ENCODE results near the gene SH2D1B. TPM values are rescaled to one million over a fixed set of nuclear protein-coding genes. Genes with fewer than 3 reads are reported as not detected.
"Not testable (repeated sequence)": the region's sequence is repeated elsewhere in the genome, so short reads cannot be mapped to it uniquely, and the experiment has no call there.

Gene SH2D1B
- total and polyA plus RNA-seq, 3 experiments from 2014 or later: 0.10 TPM; not detected in 2

- H3K27ac Mint-ChIP-seq: no peak overlapping the region
- ChIA-PET POLR2A (no interaction called here), CTCF (no interaction called here)
- H3K27me3 Mint-ChIP-seq: peaks cover 5 to 38% of the 10 kb centered on the region in 2 donors
- no peak overlapping the region for H3K27ac ChIP-seq (ENCODE audit: low read depth, low read length)
- no peak overlapping the region for H3K4me3 ChIP-seq (ENCODE audit: low read length)
- no peak for DNase-seq
- no peaks in the 10 kb centered on the region for H3K4me1 Mint-ChIP-seq
- no peaks in the 10 kb centered on the region for H3K9me3 ChIP-seq (ENCODE audit: low read length)
- no peak overlapping the region for H3K4me3 Mint-ChIP-seq
- no peaks in the 10 kb centered on the region for H3K36me3 Mint-ChIP-seq
- H3K27me3 ChIP-seq (ENCODE audit: insufficient read depth, low read length, poor library complexity, severe bottlenecking): no peaks in the 10 kb centered on the region
- no peaks in the 10 kb centered on the region for H3K9me3 Mint-ChIP-seq
- H3K4me1 ChIP-seq (ENCODE audit: insufficient read depth, low read length): no peaks in the 10 kb centered on the region
- no peaks in the 10 kb centered on the region for H3K36me3 ChIP-seq (ENCODE audit: insufficient read depth, low read length)
These were observed 51.6 kb downstream of the SH2D1B start for GRCh38 chr1:162360237-162360873.

DNA sequence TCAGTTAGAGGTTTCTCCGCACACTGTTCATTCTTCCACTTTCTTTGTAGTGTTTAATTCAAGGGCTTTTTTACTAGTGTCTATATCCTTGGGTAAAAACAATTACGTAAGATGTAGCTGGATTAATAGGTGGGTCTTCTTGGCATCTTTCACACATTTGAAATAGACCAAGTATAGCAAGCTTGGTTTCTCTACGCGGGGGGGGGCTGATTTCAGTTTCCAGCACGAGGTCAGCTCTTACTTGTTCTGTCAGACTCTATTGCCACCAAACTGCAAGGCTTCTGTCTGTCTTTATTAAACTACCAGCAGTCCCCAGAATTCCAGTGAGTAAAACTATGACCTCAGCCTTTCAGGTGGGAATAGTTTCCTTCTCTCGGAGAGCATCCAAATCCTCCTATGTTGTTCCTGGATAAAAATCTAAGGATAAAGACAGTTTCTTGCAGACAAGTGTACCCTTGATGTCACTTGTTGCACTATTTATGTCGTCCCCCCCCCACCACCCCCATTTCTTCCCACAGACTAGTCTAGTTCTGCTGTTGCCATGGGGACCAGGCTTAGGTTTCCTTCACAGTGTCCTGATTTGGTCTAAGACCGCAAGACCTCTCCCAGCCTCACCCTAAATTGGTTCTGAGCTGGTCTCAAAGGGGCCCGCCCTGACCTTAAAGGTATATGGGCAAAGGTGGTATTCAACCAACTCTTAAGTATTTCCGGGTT is 52.3 kb downstream of the SH2D1B start:
- Mint-ChIP-seq H3K4me3 (no peak overlapping the region), H3K4me1 (no peaks in the 10 kb centered on the region), H3K36me3 (no peaks in the 10 kb centered on the region), H3K9me3 (no peaks in the 10 kb centered on the region), H3K27ac (no peak overlapping the region), H3K27me3 (peaks cover 5 to 40% of the 10 kb centered on the region in 2 donors)
- Histone ChIP-seq H3K4me3 (ENCODE audit: low read length) (no peak overlapping the region), H3K36me3 (ENCODE audit: insufficient read depth, low read length) (no peaks in the 10 kb centered on the region), H3K4me1 (ENCODE audit: insufficient read depth, low read length) (no peaks in the 10 kb centered on the region), H3K27ac (ENCODE audit: low read depth, low read length) (no peak overlapping the region), H3K9me3 (ENCODE audit: low read length) (no peaks in the 10 kb centered on the region), H3K27me3 (ENCODE audit: insufficient read depth, low read length, poor library complexity, severe bottlenecking) (no peaks in the 10 kb centered on the region)
- ChIA-PET POLR2A (no interaction called here), CTCF (no interaction called here)
- no peak for DNase-seq

DNA sequence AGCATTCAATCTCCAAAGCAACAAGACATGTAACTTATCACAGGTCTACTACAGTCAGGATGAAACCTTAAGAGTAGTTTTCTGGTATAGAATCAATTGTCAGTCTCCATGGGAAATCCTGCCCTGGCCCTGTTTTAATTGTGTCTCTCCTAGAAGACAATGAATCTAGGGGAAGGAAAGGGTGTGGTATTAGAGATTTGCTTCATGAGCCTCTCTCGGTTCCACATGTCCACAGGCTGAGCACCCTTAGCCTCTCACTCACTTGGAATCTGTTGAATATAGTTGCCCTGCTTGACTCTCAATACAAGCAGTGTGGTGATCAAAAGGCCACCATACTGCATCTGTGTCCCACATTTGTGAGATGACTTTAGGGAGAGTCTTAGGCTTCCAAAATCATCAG is 53.0 kb downstream of the SH2D1B start:
- ChIA-PET CTCF (no interaction called here), POLR2A (no interaction called here)
- H3K27me3 Mint-ChIP-seq: peaks cover 5 to 40% of the 10 kb centered on the region in 2 donors
- H3K9me3 Mint-ChIP-seq: no peaks in the 10 kb centered on the region
- Histone ChIP-seq H3K9me3 (ENCODE audit: low read length) (no peaks in the 10 kb centered on the region), H3K27ac (ENCODE audit: low read depth, low read length) (no peak overlapping the region), H3K36me3 (ENCODE audit: insufficient read depth, low read length) (no peaks in the 10 kb centered on the region), H3K4me3 (ENCODE audit: low read length) (no peak overlapping the region), H3K27me3 (ENCODE audit: insufficient read depth, low read length, poor library complexity, severe bottlenecking) (no peaks in the 10 kb centered on the region), H3K4me1 (ENCODE audit: insufficient read depth, low read length) (no peaks in the 10 kb centered on the region)
- no peak overlapping the region for H3K27ac Mint-ChIP-seq
- no peaks in the 10 kb centered on the region for H3K36me3 Mint-ChIP-seq
- no peaks in the 10 kb centered on the region for H3K4me1 Mint-ChIP-seq
- no peak for DNase-seq
- H3K4me3 Mint-ChIP-seq: no peak overlapping the region

DNA sequence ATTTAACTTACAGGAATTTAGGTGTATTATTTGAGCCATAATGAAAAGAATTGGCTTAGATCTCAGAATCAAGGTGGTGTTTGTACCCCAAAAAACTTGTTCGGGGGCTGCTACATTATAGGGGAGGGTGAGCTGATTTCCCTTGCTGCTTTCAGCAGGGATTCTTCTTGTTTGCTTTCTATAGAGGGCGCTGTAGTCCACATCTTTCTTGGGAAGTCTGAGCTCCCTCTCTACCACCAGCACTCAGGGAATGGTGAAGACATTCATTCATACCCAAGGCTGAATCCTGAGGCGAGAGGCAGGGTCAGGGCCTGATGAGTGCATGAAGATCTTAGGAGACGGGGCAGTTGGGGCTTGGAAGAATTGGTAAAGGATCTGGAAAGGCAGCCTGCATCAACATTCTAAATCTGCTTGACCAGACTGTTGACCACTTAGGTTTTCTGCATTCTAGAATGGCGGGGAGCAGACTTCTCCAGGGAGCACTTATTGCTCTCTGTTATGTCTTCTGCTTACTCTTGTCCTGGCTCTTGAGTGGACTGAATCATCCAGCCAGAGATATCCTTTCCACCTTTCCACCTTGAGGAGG is 54.2 kb downstream of the SH2D1B start:
- DNase-seq: no peak
- H3K4me1 ChIP-seq (ENCODE audit: insufficient read depth, low read length): no peaks in the 10 kb centered on the region
- no peak overlapping the region for H3K27ac ChIP-seq (ENCODE audit: low read depth, low read length)
- Mint-ChIP-seq H3K4me3 (no peak overlapping the region), H3K27me3 (peaks cover 12 to 38% of the 10 kb centered on the region in 2 donors), H3K4me1 (no peaks in the 10 kb centered on the region), H3K36me3 (no peaks in the 10 kb centered on the region), H3K9me3 (no peaks in the 10 kb centered on the region), H3K27ac (no peak overlapping the region)
- H3K27me3 ChIP-seq (ENCODE audit: insufficient read depth, low read length, poor library complexity, severe bottlenecking): no peaks in the 10 kb centered on the region
- ChIA-PET POLR2A (no interaction called here), CTCF (no interaction called here)
- H3K4me3 ChIP-seq (ENCODE audit: low read length): no peak overlapping the region
- no peaks in the 10 kb centered on the region for H3K36me3 ChIP-seq (ENCODE audit: insufficient read depth, low read length)
- no peaks in the 10 kb centered on the region for H3K9me3 ChIP-seq (ENCODE audit: low read length)

- no peaks in the 10 kb centered on the region for H3K9me3 Mint-ChIP-seq
- ChIA-PET CTCF (no interaction called here), POLR2A (no interaction called here)
- H3K27ac ChIP-seq (ENCODE audit: low read depth, low read length): no peak overlapping the region
- no peaks in the 10 kb centered on the region for H3K9me3 ChIP-seq (ENCODE audit: low read length)
- H3K36me3 Mint-ChIP-seq: no peaks in the 10 kb centered on the region
- no peaks in the 10 kb centered on the region for H3K4me1 ChIP-seq (ENCODE audit: insufficient read depth, low read length)
- no peak overlapping the region for H3K4me3 ChIP-seq (ENCODE audit: low read length)
- no peaks in the 10 kb centered on the region for H3K27me3 ChIP-seq (ENCODE audit: insufficient read depth, low read length, poor library complexity, severe bottlenecking)
- H3K4me3 Mint-ChIP-seq: no peak overlapping the region
- H3K4me1 Mint-ChIP-seq: no peaks in the 10 kb centered on the region
- peaks cover 16 to 45% of the 10 kb centered on the region in 2 donors for H3K27me3 Mint-ChIP-seq
- H3K27ac Mint-ChIP-seq: no peak overlapping the region
- H3K36me3 ChIP-seq (ENCODE audit: insufficient read depth, low read length): no peaks in the 10 kb centered on the region
- no peak for DNase-seq
These were observed 58.2 kb downstream of the SH2D1B start for GRCh38 chr1:162353702-162354101.

DNA sequence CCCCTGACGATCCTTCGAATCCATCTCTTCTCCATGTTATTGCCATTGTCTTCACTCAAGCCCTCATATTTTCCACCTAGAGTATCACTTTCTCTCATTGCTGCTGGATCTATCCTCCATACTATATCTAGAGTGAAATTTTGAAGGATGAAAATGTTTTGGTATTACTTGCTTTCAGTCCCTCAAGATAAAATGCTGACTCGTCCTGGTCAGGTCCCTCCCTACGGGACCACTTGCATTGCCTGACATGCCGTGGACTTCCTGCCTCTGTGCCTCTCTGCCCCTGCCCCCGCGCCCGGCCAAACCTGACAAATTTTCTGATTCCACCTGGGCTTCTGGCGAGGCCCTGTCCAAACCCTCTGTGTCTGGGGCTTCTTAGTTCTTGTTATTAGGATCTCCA is 58.9 kb downstream of the SH2D1B start:
- Mint-ChIP-seq H3K4me3 (no peak overlapping the region), H3K27me3 (peaks cover 16 to 45% of the 10 kb centered on the region in 2 donors), H3K36me3 (no peaks in the 10 kb centered on the region), H3K9me3 (no peaks in the 10 kb centered on the region), H3K4me1 (no peaks in the 10 kb centered on the region), H3K27ac (no peak overlapping the region)
- Histone ChIP-seq H3K36me3 (ENCODE audit: insufficient read depth, low read length) (no peaks in the 10 kb centered on the region), H3K27me3 (ENCODE audit: insufficient read depth, low read length, poor library complexity, severe bottlenecking) (no peaks in the 10 kb centered on the region), H3K4me3 (ENCODE audit: low read length) (no peak overlapping the region), H3K4me1 (ENCODE audit: insufficient read depth, low read length) (no peaks in the 10 kb centered on the region), H3K9me3 (ENCODE audit: low read length) (no peaks in the 10 kb centered on the region), H3K27ac (ENCODE audit: low read depth, low read length) (no peak overlapping the region)
- ChIA-PET CTCF (no interaction called here), POLR2A (no interaction called here)
- no peak for DNase-seq

DNA sequence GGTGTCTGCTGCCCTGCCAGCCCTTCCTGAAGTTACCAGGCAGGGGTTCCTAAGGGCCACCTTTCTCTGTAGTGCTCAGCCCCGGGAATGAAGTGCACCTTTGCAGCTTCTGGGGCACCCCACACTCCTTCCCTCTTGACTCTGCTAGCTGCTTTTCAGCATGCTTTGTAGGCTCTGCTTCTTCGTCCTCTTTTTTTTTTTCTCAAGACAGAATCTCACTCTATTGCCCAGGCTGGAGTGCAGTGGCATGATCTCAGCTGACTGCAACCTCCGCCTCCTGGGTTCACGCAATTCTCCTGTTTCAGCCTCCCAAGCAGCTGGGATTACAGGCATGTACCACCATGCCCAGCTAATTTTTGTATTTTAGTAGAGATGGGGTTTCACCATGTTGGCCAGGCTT is 60.1 kb downstream of the SH2D1B start:
- POLR2A ChIA-PET: not testable (repeated sequence)

DNA sequence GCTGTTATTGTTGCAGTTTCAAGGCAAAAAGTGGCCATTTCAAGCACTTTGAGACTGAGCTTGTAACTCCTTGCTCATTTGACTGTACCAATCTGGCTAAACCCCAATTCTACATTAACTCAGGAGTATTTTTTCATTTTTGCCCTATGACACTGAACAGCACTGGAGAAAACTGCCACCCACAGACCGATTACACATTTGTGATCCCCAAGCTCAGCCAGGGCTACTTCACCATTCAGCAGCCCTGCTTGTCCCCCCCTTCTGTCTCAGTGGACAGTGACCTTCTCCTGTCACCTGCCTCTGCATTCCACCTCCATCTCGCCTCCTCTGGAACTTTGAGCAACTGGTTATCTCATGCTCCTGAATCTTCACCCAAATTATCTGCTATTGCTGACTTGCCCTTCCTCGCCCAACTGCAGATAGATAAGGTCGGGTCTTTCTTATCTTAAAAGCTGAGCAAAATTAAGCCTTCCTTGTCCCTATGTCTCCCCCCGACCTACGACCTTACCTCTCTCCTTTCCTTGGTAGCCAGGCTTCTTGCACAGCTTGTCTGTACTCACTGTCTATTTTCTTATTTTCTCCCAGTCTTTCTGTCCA is 60.6 kb downstream of the SH2D1B start:
- CTCF ChIA-PET: no interaction called here
- Mint-ChIP-seq H3K9me3 (no peaks in the 10 kb centered on the region), H3K36me3 (no peaks in the 10 kb centered on the region), H3K4me1 (no peaks in the 10 kb centered on the region), H3K4me3 (no peak overlapping the region), H3K27me3 (peaks cover 16 to 32% of the 10 kb centered on the region in 2 donors), H3K27ac (no peak overlapping the region)
- no peaks in the 10 kb centered on the region for H3K27me3 ChIP-seq (ENCODE audit: insufficient read depth, low read length, poor library complexity, severe bottlenecking)
- no peaks in the 10 kb centered on the region for H3K4me1 ChIP-seq (ENCODE audit: insufficient read depth, low read length)
- no peak overlapping the region for H3K27ac ChIP-seq (ENCODE audit: low read depth, low read length)
- no peak for DNase-seq
- H3K4me3 ChIP-seq (ENCODE audit: low read length): no peak overlapping the region
- POLR2A ChIA-PET: no interaction called here
- H3K9me3 ChIP-seq (ENCODE audit: low read length): no peaks in the 10 kb centered on the region
- no peaks in the 10 kb centered on the region for H3K36me3 ChIP-seq (ENCODE audit: insufficient read depth, low read length)

More for the DNA sequence above, 60.1 kb downstream of the SH2D1B start:
- H3K4me3 Mint-ChIP-seq; H3K9me3 Mint-ChIP-seq; H3K27ac Mint-ChIP-seq; H3K9me3 ChIP-seq (ENCODE audit: low read length); H3K36me3 ChIP-seq (ENCODE audit: insufficient read depth, low read length); H3K27ac ChIP-seq (ENCODE audit: low read depth, low read length); H3K36me3 Mint-ChIP-seq; H3K4me3 ChIP-seq (ENCODE audit: low read length); CTCF ChIA-PET; DNase-seq; H3K4me1 ChIP-seq (ENCODE audit: insufficient read depth, low read length); H3K27me3 ChIP-seq (ENCODE audit: insufficient read depth, low read length, poor library complexity, severe bottlenecking); H3K4me1 Mint-ChIP-seq: not testable (repeated sequence)
- peaks cover 16 to 34% of the 10 kb centered on the region in 2 donors for H3K27me3 Mint-ChIP-seq

Data from CD8-positive, alpha-beta memory T cell (primary cell).